GM19395 (cell line): ENCODE measurements around the gene SUCLG2.

Experiments
- ATAC-seq: cut with Tn5 transposase; IDR thresholded peaks from one replicate; pipeline ENCODE4 v1.9.1; 2021; ENCODE audit warnings: mild to moderate bottlenecking, moderate library complexity; ENCODE audit not compliant: unreplicated experiment

SUCLG2 gene, protein sequence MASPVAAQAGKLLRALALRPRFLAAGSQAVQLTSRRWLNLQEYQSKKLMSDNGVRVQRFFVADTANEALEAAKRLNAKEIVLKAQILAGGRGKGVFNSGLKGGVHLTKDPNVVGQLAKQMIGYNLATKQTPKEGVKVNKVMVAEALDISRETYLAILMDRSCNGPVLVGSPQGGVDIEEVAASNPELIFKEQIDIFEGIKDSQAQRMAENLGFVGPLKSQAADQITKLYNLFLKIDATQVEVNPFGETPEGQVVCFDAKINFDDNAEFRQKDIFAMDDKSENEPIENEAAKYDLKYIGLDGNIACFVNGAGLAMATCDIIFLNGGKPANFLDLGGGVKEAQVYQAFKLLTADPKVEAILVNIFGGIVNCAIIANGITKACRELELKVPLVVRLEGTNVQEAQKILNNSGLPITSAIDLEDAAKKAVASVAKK

GRCh38 chr3:67654099-67654843 is at the start of gene SUCLG2:
SUCLG2 (minus strand) TSS chr3:67654612; CDS start chr3:67654586, 26 bp downstream.
- peak; percentile 60 for ATAC-seq

GRCh38 chr3:67700596-67700995 is 46.2 kb upstream of the SUCLG2 start:
- ATAC-seq: no peak

DNA sequence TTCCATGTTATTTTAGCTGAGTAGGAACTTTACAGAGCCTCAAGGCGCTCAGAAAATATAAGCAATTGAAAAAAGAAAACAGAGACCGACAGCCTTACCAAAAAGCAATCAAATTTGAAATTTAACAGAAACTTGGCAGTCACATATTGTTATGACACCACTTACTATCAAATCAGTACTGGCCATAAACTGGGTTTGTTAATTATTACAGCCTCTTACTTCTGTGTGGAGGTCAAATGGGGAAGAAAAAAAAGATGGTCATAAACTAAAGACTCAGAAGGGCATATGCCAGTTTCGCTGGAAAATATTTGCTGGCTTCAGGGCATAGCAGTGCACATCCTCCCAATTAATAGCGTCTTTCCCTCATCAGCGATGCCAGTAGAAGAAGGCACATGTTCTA is 45.5 kb upstream of the SUCLG2 start:
- ATAC-seq: no peak

- no peak for ATAC-seq
These were observed 38.2 kb upstream of the SUCLG2 start for GRCh38 chr3:67692621-67693020.

DNA sequence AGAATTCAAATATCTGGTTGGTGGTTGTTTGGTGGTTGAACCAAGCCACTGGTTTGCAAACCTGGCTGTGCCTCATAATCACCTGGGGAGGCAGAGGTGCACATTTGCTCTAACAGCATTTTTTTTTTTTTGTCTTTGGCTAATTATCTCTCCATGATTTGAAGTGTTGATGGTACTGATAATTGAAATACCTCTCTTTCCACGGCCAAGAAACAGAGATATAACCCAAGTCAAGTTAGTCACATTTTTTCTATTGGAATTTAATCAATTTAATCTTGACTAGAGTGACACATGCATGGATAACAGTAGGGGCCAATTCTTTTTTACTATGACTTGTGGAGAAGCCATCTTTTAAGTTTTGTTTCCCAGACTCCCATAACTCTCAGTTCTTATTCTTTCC is 37.5 kb upstream of the SUCLG2 start:
- ATAC-seq: no peak

DNA sequence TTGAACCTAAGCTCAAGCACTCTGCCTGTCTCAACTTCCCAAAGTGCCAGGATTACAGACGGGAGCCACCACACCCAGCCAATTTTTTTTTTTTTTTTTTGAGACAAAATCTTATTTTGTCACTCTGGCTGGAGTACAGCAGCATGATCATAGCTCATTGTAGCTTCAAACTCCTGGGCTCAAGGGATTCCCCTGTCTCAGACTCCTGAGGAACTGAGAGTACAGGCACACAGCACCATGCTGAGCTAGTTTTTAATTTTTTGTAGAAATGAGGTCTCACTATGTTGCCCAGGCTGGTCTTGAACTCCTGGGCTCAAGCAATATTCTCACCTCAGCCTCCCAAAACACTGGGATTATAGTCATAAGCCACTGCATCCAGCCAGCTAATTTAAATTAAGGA is 36.8 kb upstream of the SUCLG2 start:
- no peak for ATAC-seq

- no peak for ATAC-seq
These were observed 35.4 kb upstream of the SUCLG2 start for GRCh38 chr3:67689806-67690205.

DNA sequence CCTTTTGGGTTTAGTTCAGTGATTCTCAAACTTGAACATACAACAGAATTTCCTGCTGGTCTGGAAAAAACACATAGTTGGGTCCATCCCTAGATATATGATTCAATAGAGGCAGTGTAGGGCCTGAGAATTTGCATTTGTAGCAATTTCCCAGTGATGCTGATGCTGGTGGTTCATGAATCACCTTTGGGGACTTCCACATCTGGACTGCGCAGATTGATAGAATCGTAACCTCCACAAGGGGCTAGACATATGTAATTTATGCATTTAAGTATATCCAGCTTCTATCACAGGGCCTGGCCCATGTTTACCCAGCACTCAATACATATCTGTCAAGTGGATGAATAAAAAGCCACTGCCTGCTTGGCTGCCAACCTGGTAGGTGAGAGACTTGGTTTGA is 33.8 kb upstream of the SUCLG2 start:
- ATAC-seq: no peak

GRCh38 chr3:67686069-67686468 is 31.7 kb upstream of the SUCLG2 start:
- ATAC-seq: peak; percentile 16

DNA sequence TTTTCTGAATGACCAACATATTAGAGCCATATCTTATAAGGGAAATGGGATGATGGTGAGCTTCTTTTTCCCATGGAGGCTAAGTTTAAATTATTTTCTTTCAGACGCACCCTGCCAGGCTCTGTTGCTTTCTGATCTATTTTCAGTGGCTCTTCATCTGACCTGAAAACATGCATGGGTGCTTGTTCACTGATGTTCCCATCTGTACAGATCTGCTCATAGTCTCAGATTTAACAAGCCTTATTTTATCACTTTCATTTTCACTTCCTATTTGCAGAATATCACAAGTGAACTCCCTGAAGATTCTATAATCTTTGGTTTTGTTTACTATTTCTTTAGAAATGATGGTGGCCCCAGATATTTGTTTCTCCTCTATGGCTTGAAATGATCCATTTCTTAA is 31.1 kb upstream of the SUCLG2 start:
- peak; percentile 99 for ATAC-seq

GRCh38 chr3:67684211-67684610 is 29.8 kb upstream of the SUCLG2 start:
- ATAC-seq: no peak

GRCh38 chr3:67683522-67683921 is 29.1 kb upstream of the SUCLG2 start:
- no peak for ATAC-seq

- peak; percentile 79 for ATAC-seq
These were observed 24.3 kb upstream of the SUCLG2 start for GRCh38 chr3:67678665-67679064.

DNA sequence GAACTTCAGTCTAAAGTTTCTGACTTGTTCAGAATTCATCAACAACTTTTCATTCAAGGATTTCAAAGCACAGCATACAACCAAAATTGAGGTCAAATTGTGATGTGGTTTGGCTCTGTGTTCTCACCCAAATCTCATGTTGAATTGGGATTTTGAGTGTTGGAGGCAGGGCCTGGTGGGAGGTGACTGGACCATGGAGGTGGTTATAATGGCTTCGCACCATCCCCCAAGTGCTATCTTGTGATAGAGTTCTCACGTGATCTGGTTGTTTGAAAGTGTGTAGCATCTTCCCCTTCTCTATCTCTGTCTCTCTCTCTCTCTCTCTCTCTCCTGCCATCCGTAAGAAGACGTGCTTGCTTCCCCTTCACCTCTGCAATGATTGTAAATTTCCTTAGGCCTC is 19.6 kb upstream of the SUCLG2 start:
- no peak for ATAC-seq

GRCh38 chr3:67662733-67663132 is 8.3 kb upstream of the SUCLG2 start:
- no peak for ATAC-seq

DNA sequence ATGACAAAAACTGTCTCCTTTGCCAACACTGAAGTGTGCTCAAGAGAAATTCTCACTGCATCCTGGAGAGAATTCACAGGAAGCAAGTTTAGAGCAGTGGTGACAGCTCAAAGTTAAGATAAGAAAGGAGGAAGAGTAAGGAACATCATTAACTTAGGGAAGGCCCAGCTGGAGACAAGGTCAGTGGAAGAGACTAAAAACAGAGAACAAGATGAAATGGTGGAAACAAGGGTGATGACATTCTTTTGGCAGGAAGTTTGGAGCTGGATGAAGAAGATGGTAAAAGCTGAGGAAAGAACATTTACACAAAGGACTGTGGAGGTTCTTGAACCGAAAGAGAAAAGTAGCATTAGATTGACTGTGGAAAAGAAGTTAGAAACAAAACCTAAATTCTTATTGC is 6.7 kb upstream of the SUCLG2 start:
- no peak for ATAC-seq

DNA sequence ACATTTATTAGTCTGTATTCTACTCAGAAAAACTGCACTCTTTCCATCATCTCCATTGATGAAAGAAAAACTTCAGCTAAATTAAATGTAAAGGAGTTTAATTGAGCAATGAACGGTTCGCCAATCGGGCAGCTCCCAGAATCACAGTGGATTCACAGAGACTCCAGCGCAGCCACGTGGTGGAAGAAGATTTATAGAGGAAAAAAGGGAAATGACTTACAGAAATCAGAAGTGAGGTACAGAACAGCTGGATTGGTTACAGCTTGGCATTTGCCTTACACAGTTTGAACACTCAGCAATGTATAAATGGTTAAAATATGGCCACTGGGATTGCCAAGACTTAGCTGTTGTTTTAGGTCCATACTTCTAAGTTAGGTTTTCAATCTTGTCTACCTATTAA is 2.8 kb upstream of the SUCLG2 start:
- no peak for ATAC-seq

DNA sequence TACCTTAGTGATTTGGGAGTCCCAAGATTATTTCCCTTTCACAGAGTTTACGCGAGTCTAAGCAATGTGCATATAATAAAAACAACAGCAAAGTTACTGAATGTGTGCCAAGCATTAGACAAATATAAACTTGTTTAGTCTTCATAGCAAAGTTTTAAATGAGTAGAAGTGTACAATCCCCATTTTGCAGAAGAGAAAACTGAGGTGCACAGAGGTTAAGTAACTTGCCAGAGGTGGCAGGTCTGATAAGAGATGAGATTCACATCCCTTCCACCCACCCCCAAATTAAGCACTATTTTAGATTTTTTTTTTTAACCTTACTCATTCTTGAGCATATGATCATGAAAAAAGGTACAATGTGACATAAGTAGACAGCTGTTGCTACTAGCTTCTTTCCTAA is 2.2 kb upstream of the SUCLG2 start:
- no peak for ATAC-seq

DNA sequence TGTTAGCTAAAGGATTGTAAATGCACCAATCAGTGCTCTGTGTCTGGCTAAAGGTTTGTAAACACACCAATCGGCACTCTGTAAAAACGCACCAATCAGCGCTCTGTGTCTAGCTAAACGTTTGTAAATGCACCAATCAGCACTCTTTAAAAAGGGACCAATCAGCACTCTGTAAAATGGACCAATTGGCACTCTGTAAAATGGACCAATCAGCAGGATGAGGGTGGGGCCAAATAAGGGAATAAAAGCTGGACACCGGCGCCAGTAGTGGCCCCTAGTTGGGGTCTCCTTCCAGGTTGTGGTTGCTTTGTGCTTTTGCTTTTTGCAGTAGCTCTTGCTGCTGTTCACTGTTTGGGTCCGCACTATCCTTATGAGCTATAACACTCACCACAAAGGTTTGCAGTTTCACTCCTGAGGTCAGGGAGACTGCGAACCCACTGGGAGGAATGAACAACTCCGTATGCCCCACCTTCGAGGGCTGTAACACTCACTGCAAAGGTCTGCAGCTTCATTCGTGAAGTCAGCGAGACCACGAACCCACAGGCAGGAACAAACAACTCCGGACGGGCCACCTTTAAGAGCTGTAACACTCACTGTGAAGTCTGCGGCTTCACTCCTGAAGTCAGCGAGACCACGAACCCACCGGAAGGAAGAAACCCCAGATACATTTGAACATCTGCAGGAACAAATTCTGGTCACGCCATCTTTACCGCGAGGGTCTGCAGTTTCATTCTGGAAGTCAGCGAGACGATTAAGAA is 1.1 kb upstream of the SUCLG2 start:
- peak; percentile 69 for ATAC-seq

GRCh38 chr3:67654844-67655177 is 399 bp upstream of the SUCLG2 start:
- ATAC-seq: no peak

DNA sequence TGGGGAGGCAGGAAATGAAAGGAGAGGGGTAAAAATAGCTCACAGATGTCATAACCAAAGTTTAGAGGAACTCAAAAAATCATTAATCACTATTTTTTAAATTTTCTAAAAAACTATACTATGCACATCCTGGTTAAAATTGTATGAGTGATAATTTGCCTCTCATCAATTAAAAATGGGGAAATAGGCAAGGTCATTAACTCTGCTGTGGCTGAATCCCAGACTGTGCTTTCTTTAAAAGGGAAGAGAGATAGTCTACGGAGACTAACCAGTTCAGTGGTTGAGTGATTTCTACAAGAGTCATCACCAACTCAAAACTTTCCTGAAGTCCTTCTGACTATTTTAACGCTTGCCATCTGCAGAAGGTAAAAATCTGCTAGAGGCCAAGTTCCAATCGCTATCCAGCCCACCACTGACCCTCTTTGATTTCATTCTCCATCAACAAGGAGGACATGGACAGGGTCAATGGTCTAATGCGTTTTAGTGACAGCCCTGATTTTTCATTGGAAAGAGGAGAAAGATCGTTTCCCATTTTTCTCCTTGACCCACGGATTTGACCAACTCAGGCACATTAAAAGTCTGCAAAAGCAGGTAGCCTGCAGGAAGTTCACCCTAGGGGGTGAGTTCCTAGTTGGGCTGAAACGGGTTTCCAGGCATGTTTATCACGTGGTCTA is 850 bp downstream of the SUCLG2 start:
- peak; percentile 21 for ATAC-seq
